NCI-H1436 (cell line): Measurements from ENCODE around the gene GAS5.
"Not testable (repeated sequence)": the region's sequence is repeated elsewhere in the genome, so short reads cannot be mapped to it uniquely, and the experiment has no call there.

Experiments
- DNase-seq: peaks from one replicate; lab custom pipeline; 2025; lab: John Stamatoyannopoulos, UW

Gene GAS5

GRCh38 chr1:173867753-173868265, at the start of gene GAS5:
Gene GAS5, minus strand, starts transcription at chr1:173867989.
- peak; percentile 99 for DNase-seq

GRCh38 chr1:173917149-173917548, 49.4 kb upstream of the GAS5 start, which contains the start of gene SERPINC1:
Gene SERPINC1, minus strand, starts transcription at chr1:173917327. Its CDS starts 68 bp downstream, at chr1:173917259.
- DNase-seq = no peak

GRCh38 chr1:173916667-173917066, 48.9 kb upstream of the GAS5 start:
- no peak for DNase-seq

GRCh38 chr1:173915596-173915995, 47.8 kb upstream of the GAS5 start:
- no peak for DNase-seq

- DNase-seq = no peak
These were observed 46.6 kb upstream of the GAS5 start for GRCh38 chr1:173914366-173914871.

GRCh38 chr1:173913111-173913510, 45.3 kb upstream of the GAS5 start:
- DNase-seq = no peak

- DNase-seq = no peak
These were observed 36.2 kb upstream of the GAS5 start for GRCh38 chr1:173903827-173904531.

- DNase-seq = no peak
These were observed 33.2 kb upstream of the GAS5 start for GRCh38 chr1:173900992-173901391.

GRCh38 chr1:173900427-173900826, 32.6 kb upstream of the GAS5 start:
- DNase-seq = no peak

GRCh38 chr1:173894189-173894588, 26.4 kb upstream of the GAS5 start:
- no peak for DNase-seq

- DNase-seq = no peak
These were observed 25.8 kb upstream of the GAS5 start for GRCh38 chr1:173893611-173894010.

GRCh38 chr1:173889885-173890284, 22.1 kb upstream of the GAS5 start:
- no peak for DNase-seq

GRCh38 chr1:173888749-173889148, 21.0 kb upstream of the GAS5 start:
- DNase-seq = no peak

- no peak for DNase-seq
These were observed 19.8 kb upstream of the GAS5 start for GRCh38 chr1:173887627-173888026.

- DNase-seq = no peak
These were observed 19.2 kb upstream of the GAS5 start for GRCh38 chr1:173886746-173887611.

GRCh38 chr1:173884701-173885100, 16.9 kb upstream of the GAS5 start:
- no peak for DNase-seq

- DNase-seq = not testable (repeated sequence)
These were observed 13.3 kb upstream of the GAS5 start for GRCh38 chr1:173881117-173881516.

- no peak for DNase-seq
These were observed 10.5 kb upstream of the GAS5 start for GRCh38 chr1:173878251-173878650.

GRCh38 chr1:173876732-173877131, 8.9 kb upstream of the GAS5 start:
- DNase-seq = no peak

- DNase-seq = no peak
These were observed 3.7 kb upstream of the GAS5 start for GRCh38 chr1:173871500-173871899.

- DNase-seq = no peak
These were observed 3.3 kb upstream of the GAS5 start for GRCh38 chr1:173871091-173871490.

- DNase-seq = no peak
These were observed 2.7 kb upstream of the GAS5 start for GRCh38 chr1:173870252-173871075.
